A549 (cell line): ENCODE measurements around the gene LINGO3. TPM values are rescaled to one million over a fixed set of nuclear protein-coding genes. Genes with fewer than 3 reads are reported as not detected.
A peak's percentile ranks its signal among the peaks of the same experiment; 100 is the strongest.

Source experiments
- ATAC-seq, 2 experiments: fragments of 200-7000 bp in 1 of 2; fragments of >200 bp in 1 of 2; cut with Nextera tagmentation in 1 of 2; cut with Tn5 transposase in 1 of 2; 3 replicates each; pipeline versions ENCODE4 v1.8.0 to v1.9.1; 2018 to 2020; ENCODE audit warnings: mild to moderate bottlenecking in 1 of 2, moderate library complexity in 1 of 2
- CTCF ChIA-PET: fragments of 300-600 bp; sonication (Branson Sonifier 250); formaldehyde crosslinking; extraction: SDS; loops from one replicate; lab custom pipeline; 2021; ENCODE audit warnings: antibody characterized with exemption, inconsistent platforms; lab: Yijun Ruan, JAX
- POLR2A ChIA-PET: fragments of 350-600 bp; formaldehyde crosslinking; extraction: SDS; loops from one replicate; lab custom pipeline; 2021; ENCODE audit warnings: antibody characterized with exemption, inconsistent platforms; lab: Yijun Ruan, JAX
- DNase-seq, 2 experiments: peaks; one replicate each; pipeline versions ENCODE4 v3.0.0 to v3.0.0-alpha.2; 2011 to 2016; ENCODE audit warnings: low read depth in 1 of 2, low spot score in 1 of 2
- FAIRE-seq: peaks from 2 replicates; lab custom pipeline; 2011; peaks lifted over from hg19 to GRCh38; lab: Jason Lieb, UNC
- H3K27ac ChIP-seq, 2 experiments: fragments of >200 bp; sonication (Bioruptor Twin); formaldehyde crosslinking; 3 replicates each; pipeline ENCODE4 v1.5.1; 2016 to 2017
- H3K4me1 ChIP-seq: fragments of >200 bp; sonication (Bioruptor Twin); formaldehyde crosslinking; 3 replicates; pipeline ENCODE4 v1.6.1; 2016
- H3K4me2 ChIP-seq: fragments of >200 bp; sonication (Bioruptor Twin); formaldehyde crosslinking; 3 replicates; pipeline ENCODE4 v1.6.1; 2016
- H3K4me3 ChIP-seq: fragments of >200 bp; sonication (Bioruptor Twin); formaldehyde crosslinking; 3 replicates; pipeline ENCODE4 v1.5.1; 2016
- H3K9me3 ChIP-seq: fragments of >200 bp; sonication (Bioruptor Twin); formaldehyde crosslinking; 3 replicates; pipeline ENCODE4 v1.6.1; 2016
- BHLHE40 ChIP-seq: IDR thresholded peaks from 2 replicates; pipeline ENCODE4 v1.6.1; 2012; ENCODE audit warnings: low read depth, low read length, inconsistent platforms
- CHD2 ChIP-seq: fragments of 150-350 bp; IDR thresholded peaks from 2 replicates; pipeline ENCODE4 v1.6.1; 2014; ENCODE audit warnings: low read length; ENCODE audit not compliant: partially characterized antibody
- CHD4 ChIP-seq: fragments of 200-600 bp; sonication (generic); IDR thresholded peaks from 2 replicates; pipeline ENCODE4 v1.6.1; 2016; ENCODE audit warnings: antibody characterized with exemption, mild to moderate bottlenecking, borderline replicate concordance
- EHF ChIP-seq: fragments of 250-450 bp; sonication (Bioruptor Pico); IDR thresholded peaks from 2 replicates; pipeline ENCODE4 v1.5.0; 2020; ENCODE audit warnings: mild to moderate bottlenecking
- EP300 ChIP-seq, 2 experiments: fragments of >200 bp; sonication (Bioruptor Twin); formaldehyde crosslinking; IDR thresholded peaks; 2 replicates in 1 of 2; 3 replicates in 1 of 2; pipeline ENCODE4 v1.6.1; 2016 to 2017
- FOSL2 ChIP-seq, 2 experiments: fragments of 450-650 bp in 1 of 2; fragments of >200 bp in 1 of 2; sonication (Bioruptor Twin) in 1 of 2; formaldehyde crosslinking; IDR thresholded peaks; 2 replicates each; pipeline versions ENCODE4 v1.5.0 to v1.6.1; 2016 to 2020; ENCODE audit warnings: mild to moderate bottlenecking in 1 of 2, moderate library complexity in 1 of 2
- FOXS1 ChIP-seq: fragments of 250-450 bp; sonication (Bioruptor Pico); IDR thresholded peaks from 2 replicates; pipeline ENCODE4 v1.5.0; 2020; ENCODE audit warnings: mild to moderate bottlenecking, moderate library complexity
- HEYL ChIP-seq: fragments of 250-450 bp; sonication (Bioruptor Pico); IDR thresholded peaks from 2 replicates; pipeline ENCODE4 v1.8.0; 2021; ENCODE audit warnings: mild to moderate bottlenecking, moderate library complexity
- HOXA7 ChIP-seq: fragments of 250-450 bp; sonication (Bioruptor Pico); IDR thresholded peaks from 2 replicates; pipeline ENCODE4 v1.5.0; 2020; ENCODE audit warnings: mild to moderate bottlenecking, moderate library complexity
- KDM5A ChIP-seq: fragments of 200-600 bp; sonication (generic); IDR thresholded peaks from 2 replicates; pipeline ENCODE4 v1.6.1; 2016; ENCODE audit warnings: antibody characterized with exemption, mild to moderate bottlenecking
- MAZ ChIP-seq: fragments of 150-350 bp; IDR thresholded peaks from 2 replicates; pipeline ENCODE4 v1.6.1; 2014; ENCODE audit warnings: antibody characterized with exemption, low read depth, low read length, borderline replicate concordance
- PHF8 ChIP-seq: fragments of 200-600 bp; sonication (generic); IDR thresholded peaks from 2 replicates; pipeline ENCODE4 v1.6.1; 2016; ENCODE audit warnings: low read depth, mild to moderate bottlenecking, antibody characterized with exemption, moderate library complexity, borderline replicate concordance
- POLR2AphosphoS2 ChIP-seq: conservative IDR thresholded peaks from 2 replicates; pipeline ENCODE4 v1.6.1; 2012; ENCODE audit warnings: low read length, improper control_type of control experiment, inconsistent platforms
- REST ChIP-seq: fragments of 200-600 bp; sonication (generic); IDR thresholded peaks from 2 replicates; pipeline ENCODE4 v1.6.1; 2016; ENCODE audit warnings: antibody characterized with exemption, mild to moderate bottlenecking, moderate library complexity
- RFX5 ChIP-seq: fragments of 450-650 bp; IDR thresholded peaks from 2 replicates; pipeline ENCODE4 v1.7.1; 2014; ENCODE audit warnings: antibody characterized with exemption, mild to moderate bottlenecking, moderate library complexity
- SREBF2 ChIP-seq: fragments of 450-650 bp; IDR thresholded peaks from 2 replicates; pipeline ENCODE4 v1.6.1; 2014; ENCODE audit warnings: mild to moderate bottlenecking, moderate library complexity
- TFCP2L1 ChIP-seq: fragments of 250-450 bp; sonication (Bioruptor Pico); IDR thresholded peaks from 2 replicates; pipeline ENCODE4 v1.5.0; 2021; ENCODE audit warnings: mild to moderate bottlenecking
- USF2 ChIP-seq: fragments of 450-650 bp; IDR thresholded peaks from 2 replicates; pipeline ENCODE4 v1.6.1; 2014; ENCODE audit warnings: antibody characterized with exemption
- ZFP36 ChIP-seq: fragments of 450-650 bp; IDR thresholded peaks from 2 replicates; pipeline ENCODE4 v1.6.1; 2014; ENCODE audit warnings: borderline replicate concordance; ENCODE audit not compliant: partially characterized antibody
- ZNF302 ChIP-seq: fragments of 250-450 bp; sonication (Bioruptor Pico); IDR thresholded peaks from 2 replicates; pipeline ENCODE4 v1.9.0; 2021; ENCODE audit warnings: inconsistent platforms, mild to moderate bottlenecking, moderate library complexity
- WGBS: methylation state at CpG from one replicate; pipeline ENCODE4 v1.1.6; 2017; ENCODE audit errors: missing lambda C conversion rate; 5-methylcytosine and 5-hydroxymethylcytosine counted together
- polyA plus RNA-seq, 4 experiments: library from polyadenylated mRNA; depleted of rRNA in 3 of 4; stranded (reverse); fragments of >200 nt; fragmentation: RNase III in 1 of 4; extraction: RNeasy Plus Mini Kit Qiagen cat#74134 plus additional on column Dnase treatment in 1 of 4; gene quantifications; 2 replicates in 3 of 4; 3 replicates in 1 of 4; pipeline ENCODE4 v1.2.3, GENCODE V29; 2011 to 2017
- TF ChIP-seq, protein P1 (sequence below): fragments of 150-350 bp; IDR thresholded peaks from 2 replicates; pipeline ENCODE4 v1.6.1; 2014; ENCODE audit warnings: low read depth, mild to moderate bottlenecking, low read length
- TF ChIP-seq, protein P2 (sequence below): IDR thresholded peaks from 2 replicates; pipeline ENCODE4 v1.6.1; 2012
- TF ChIP-seq, protein P3 (sequence below): fragments of >200 bp; sonication (Bioruptor Twin); formaldehyde crosslinking; IDR thresholded peaks from 2 replicates; pipeline ENCODE4 v1.6.1; 2016
- TF ChIP-seq, protein P4 (sequence below): fragments of >200 bp; sonication (Bioruptor Twin); formaldehyde crosslinking; IDR thresholded peaks from 3 replicates; pipeline ENCODE4 v1.5.1; 2016

LINGO3 gene
- polyA plus RNA-seq, 2 of the 4 experiments (the other 2 are of a cell fraction): not detected

- no peak for TF ChIP-seq BHLHE40
- TF ChIP-seq, protein P1, sequence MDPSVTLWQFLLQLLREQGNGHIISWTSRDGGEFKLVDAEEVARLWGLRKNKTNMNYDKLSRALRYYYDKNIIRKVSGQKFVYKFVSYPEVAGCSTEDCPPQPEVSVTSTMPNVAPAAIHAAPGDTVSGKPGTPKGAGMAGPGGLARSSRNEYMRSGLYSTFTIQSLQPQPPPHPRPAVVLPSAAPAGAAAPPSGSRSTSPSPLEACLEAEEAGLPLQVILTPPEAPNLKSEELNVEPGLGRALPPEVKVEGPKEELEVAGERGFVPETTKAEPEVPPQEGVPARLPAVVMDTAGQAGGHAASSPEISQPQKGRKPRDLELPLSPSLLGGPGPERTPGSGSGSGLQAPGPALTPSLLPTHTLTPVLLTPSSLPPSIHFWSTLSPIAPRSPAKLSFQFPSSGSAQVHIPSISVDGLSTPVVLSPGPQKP: no peak
- no peak for TF ChIP-seq ZNF302 (CRISPR knock-in tag)
- TF ChIP-seq USF2: peak; percentile 26; the same call in 1 of the 2 replicates
- TF ChIP-seq SREBF2: no peak
- TF ChIP-seq, protein P2, sequence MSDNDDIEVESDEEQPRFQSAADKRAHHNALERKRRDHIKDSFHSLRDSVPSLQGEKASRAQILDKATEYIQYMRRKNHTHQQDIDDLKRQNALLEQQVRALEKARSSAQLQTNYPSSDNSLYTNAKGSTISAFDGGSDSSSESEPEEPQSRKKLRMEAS: peak; percentile 70
- TF ChIP-seq, all 56 proteins: peak for 11
Observed at GRCh38 chr19:2269244-2270156, 38.5 kb downstream of the LINGO3 start (continued).

DNA sequence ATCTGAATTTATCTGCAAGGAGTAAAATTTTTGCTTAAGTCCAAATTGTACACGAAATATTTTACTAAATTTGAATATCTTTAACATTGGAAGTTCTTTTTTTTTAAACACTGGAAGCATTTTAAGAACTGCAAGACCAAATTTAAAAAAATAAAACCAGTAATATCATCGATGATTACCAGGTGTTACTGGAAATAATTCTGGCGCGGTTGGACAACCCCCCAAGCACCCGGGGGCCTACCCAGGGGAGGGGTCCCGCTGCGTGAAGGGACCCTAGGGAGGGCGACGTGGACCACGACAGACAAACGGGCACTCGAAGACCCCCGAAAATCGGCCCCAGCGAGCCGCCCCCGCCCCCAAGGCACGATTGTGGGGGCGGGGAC is 39.1 kb downstream of the LINGO3 start:
- peaks cover 28% of the 10 kb centered on the region for H3K4me1 ChIP-seq
- TF ChIP-seq USF2 (no peak), CHD2 (no peak), EP300 (IDR thresholded peaks at IDR 0.05) (no peak), PHF8 (peak; percentile 25; the same call in 1 of the 2 replicates), KDM5A (peak; percentile 8; the same call in 1 of the 2 replicates), TFCP2L1 (CRISPR knock-in tag) (no peak)
- TF ChIP-seq, protein P3, sequence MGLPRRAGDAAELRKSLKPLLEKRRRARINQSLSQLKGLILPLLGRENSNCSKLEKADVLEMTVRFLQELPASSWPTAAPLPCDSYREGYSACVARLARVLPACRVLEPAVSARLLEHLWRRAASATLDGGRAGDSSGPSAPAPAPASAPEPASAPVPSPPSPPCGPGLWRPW: no peak
- POLR2A ChIA-PET: no interaction called here
- no peak for DNase-seq
- FAIRE-seq: no peak
- H3K27ac ChIP-seq: peak overlapping the region; percentile 79 to 98
- CTCF ChIA-PET: no interaction called here
- ATAC-seq: no peak
- peak overlapping the region; percentile 77 for H3K4me2 ChIP-seq
- no peaks in the 10 kb centered on the region for H3K9me3 ChIP-seq
- WGBS: 4% methylated on average over 9 of the region's 19 CpGs
- H3K4me3 ChIP-seq: peak overlapping the region; percentile 100

GRCh38 chr19:2268480-2268830 is 39.5 kb downstream of the LINGO3 start:
- H3K27ac ChIP-seq: peak overlapping the region; percentile 79 to 98; a peak in 5 of 6 replicates
- FAIRE-seq (no peak), ATAC-seq (no peak), DNase-seq (no peak)
- peak overlapping the region; percentile 77 for H3K4me2 ChIP-seq
- peaks cover 27% of the 10 kb centered on the region for H3K4me1 ChIP-seq
- H3K9me3 ChIP-seq: no peaks in the 10 kb centered on the region
- 71% methylated on average over 4 of the region's 4 CpGs for WGBS
- peak overlapping the region; percentile 100 for H3K4me3 ChIP-seq
- ChIA-PET POLR2A (no interaction called here), CTCF (interaction anchor here (1.6 kb wide), 1 partner anchor 33 kb away, joined by 5 read pairs; the partner anchor contains the start of gene PLEKHJ1)
- TF ChIP-seq FOXS1 (CRISPR knock-in tag) (no peak), ZFP36 (no peak), MAZ (no peak), HEYL (no peak), FOSL2 (IDR thresholded peaks at IDR 0.05) (no peak), FOSL2 (CRISPR knock-in tag; IDR thresholded peaks at IDR 0.05) (no peak), HOXA7 (CRISPR knock-in tag) (no peak), POLR2AphosphoS2 (no peak), RFX5 (no peak), EHF (no peak), REST (no peak), SREBF2 (no peak), ZNF302 (CRISPR knock-in tag) (no peak), CHD4 (no peak)
- TF ChIP-seq, protein P4, sequence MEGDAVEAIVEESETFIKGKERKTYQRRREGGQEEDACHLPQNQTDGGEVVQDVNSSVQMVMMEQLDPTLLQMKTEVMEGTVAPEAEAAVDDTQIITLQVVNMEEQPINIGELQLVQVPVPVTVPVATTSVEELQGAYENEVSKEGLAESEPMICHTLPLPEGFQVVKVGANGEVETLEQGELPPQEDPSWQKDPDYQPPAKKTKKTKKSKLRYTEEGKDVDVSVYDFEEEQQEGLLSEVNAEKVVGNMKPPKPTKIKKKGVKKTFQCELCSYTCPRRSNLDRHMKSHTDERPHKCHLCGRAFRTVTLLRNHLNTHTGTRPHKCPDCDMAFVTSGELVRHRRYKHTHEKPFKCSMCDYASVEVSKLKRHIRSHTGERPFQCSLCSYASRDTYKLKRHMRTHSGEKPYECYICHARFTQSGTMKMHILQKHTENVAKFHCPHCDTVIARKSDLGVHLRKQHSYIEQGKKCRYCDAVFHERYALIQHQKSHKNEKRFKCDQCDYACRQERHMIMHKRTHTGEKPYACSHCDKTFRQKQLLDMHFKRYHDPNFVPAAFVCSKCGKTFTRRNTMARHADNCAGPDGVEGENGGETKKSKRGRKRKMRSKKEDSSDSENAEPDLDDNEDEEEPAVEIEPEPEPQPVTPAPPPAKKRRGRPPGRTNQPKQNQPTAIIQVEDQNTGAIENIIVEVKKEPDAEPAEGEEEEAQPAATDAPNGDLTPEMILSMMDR: no peak
